Urinary bladder (tissue), 4 donors: ENCODE data around the gene NSL1. TPM values are rescaled to one million over a fixed set of nuclear protein-coding genes. Genes with fewer than 3 reads are reported as not detected.

Source experiments
- DNase-seq: peaks from one replicate; pipeline ENCODE4 v3.0.0-alpha.2; 2015; ENCODE audit errors: extremely low spot score
- H3K27ac ChIP-seq: one replicate; pipeline ENCODE4 v1.5.1; 2013; ENCODE audit warnings: low read depth, mild to moderate bottlenecking, moderate library complexity
- H3K36me3 ChIP-seq: one replicate; pipeline ENCODE4 v1.6.1; 2013; ENCODE audit warnings: mild to moderate bottlenecking, moderate library complexity; ENCODE audit not compliant: insufficient read depth
- H3K4me1 ChIP-seq: one replicate; pipeline ENCODE4 v1.6.1; 2013; ENCODE audit warnings: mild to moderate bottlenecking, moderate library complexity; ENCODE audit not compliant: insufficient read depth
- H3K4me3 ChIP-seq: one replicate; pipeline ENCODE4 v1.5.1; 2013; ENCODE audit warnings: low read depth, low read length
- WGBS: extraction: QIAGEN DNeasy Blood & Tissue Kit; methylation state at CpG from one replicate; pipeline ENCODE4 v1.1.7; 2013; 5-methylcytosine and 5-hydroxymethylcytosine counted together
- polyA plus RNA-seq: library from polyadenylated mRNA; stranded (reverse); fragments of 200-250 nt; gene quantifications from one replicate; pipeline ENCODE4 v1.2.3, GENCODE V29; 2013
- total RNA-seq: library from RNA; depleted of rRNA; stranded (reverse); fragments of >200 nt; gene quantifications from one replicate; pipeline ENCODE4 v1.2.3, GENCODE V29; 2014
- donor health status: healthy with polysubstance abuse.
- donor health status: healthy.

NSL1 gene
- total and polyA plus RNA-seq, 2 donors, result 30.8 to 69.2 TPM

DNA sequence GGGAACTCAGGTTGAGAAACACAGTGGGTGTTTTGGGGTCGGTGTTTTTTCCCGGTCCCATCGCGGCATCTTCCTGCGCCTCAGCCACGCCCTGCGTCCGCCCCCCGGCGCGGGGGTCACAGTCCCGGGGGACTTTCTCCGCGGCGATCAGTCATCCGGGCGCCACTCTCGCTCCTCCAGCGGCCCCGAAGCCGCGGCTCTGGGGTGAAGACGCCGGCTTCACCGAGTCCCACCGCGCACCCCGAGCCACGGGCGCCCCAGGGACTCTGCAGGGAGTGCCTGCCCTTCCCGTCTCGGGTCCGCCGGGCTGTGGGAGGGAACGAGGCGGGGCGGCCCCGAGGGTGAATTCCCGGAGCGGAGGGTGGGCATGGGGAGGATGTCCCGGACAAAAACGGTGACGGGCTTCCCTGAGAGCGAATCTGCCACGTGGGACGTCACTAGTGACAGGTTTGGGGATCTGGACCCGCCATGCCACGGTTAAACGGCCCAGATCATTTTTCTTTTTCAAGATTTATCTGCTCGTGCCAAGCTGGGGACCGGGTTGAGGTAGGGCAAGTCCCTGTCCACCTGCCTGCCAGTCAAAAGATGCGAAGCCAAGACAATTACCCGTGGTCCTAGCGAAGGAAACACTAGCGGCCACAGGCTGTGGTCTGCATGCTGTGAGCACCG, 91.2 kb downstream of the NSL1 start:
- Histone ChIP-seq H3K27ac (no peak overlapping the region), H3K36me3 (no peaks in the 10 kb centered on the region), H3K4me1 (no peaks in the 10 kb centered on the region), H3K4me3 (peak overlapping the region; percentile 51)
- no peak for DNase-seq
- under 1% methylated on average over 56 of the region's 56 CpGs for WGBS

DNA sequence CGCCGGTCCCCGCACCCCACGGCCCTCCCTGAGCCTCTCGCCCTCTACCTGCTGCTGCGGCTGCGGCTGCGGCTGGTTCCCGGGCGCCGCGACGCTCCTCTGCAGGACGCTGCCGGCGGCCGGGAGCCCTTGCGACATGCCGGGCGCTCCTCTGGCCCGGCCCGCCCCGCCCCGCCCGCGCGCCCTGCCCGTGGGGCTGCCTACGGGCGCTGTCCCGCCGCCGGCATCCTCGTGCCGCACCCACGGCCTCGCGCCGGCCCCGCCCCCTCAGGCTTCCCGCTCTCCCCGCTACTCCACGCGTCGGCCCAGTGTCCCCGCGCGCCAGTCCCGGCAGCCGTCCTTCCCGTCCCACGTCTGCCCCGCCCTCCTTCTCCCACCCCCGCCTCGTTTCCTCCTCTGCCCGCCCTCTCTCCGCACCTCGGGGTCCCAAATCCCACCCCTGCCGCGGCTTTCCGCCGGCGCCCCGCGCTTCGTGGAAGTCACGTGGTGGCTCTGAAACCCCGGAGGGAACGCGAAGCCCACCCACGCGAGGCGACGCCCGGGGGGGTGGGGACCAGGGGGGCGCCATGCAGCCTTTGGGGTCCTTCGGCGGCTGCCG, 91.9 kb downstream of the NSL1 start, which contains the start of gene BATF3:
BATF3 (minus strand) TSS at position 216 of the 598 bp plus-strand sequence; CDS start at position 138, 78 bp downstream.
- Histone ChIP-seq H3K4me1 (no peaks in the 10 kb centered on the region), H3K4me3 (peak within 1 kb of the TSS; percentile 51), H3K36me3 (no peaks in the 10 kb centered on the region), H3K27ac (no peak within 1 kb of the TSS)
- WGBS, result under 1% methylated on average over 79 of the region's 79 CpGs
- no peak for DNase-seq

- peak overlapping the region; percentile 51 for H3K4me3 ChIP-seq
- no peak overlapping the region for H3K27ac ChIP-seq
- H3K36me3 ChIP-seq, result no peaks in the 10 kb centered on the region
- DNase-seq, result no peak
- 2% methylated on average over 42 of the region's 42 CpGs for WGBS
- no peaks in the 10 kb centered on the region for H3K4me1 ChIP-seq
These were observed 92.4 kb downstream of the NSL1 start for GRCh38 chr1:212699104-212699624.

GRCh38 chr1:212698467-212699103, 93.0 kb downstream of the NSL1 start:
- Histone ChIP-seq H3K36me3 (no peaks in the 10 kb centered on the region), H3K4me3 (peak overlapping the region; percentile 51)
- WGBS, result 33% methylated on average over 12 of the region's 12 CpGs

DNA sequence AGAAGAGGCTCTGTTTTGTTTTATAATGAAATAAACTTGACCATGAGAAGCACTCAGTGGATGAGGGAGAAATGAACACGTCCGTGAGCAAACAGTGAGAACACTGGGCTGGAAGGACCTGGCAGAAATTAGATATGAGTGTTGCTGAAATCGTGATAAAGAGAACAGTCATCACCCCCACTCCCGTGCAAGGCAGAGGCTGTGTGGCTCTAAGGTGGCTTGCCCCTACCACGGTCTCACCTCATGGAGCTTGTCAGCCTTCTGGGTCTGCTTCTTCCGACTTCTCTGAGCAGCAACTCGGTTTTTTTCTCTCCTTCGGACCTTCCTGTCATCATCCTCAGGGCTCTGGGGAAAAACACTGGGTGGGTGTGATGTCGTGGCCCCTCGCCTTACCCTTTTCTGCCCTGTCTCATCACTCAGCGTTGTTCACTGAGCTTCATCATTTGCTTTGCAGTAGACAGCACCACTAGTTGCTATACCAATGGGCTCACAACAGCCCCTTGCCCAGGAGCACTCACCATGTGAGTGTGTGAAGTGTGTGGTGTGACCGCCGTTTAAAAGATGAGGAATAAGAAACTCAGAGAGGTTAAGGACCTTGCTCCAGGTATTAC, 94.8 kb downstream of the NSL1 start:
- Histone ChIP-seq H3K4me3 (no peak overlapping the region), H3K4me1 (no peaks in the 10 kb centered on the region), H3K36me3 (no peaks in the 10 kb centered on the region), H3K27ac (no peak overlapping the region)
- 79% methylated on average over 13 of the region's 13 CpGs for WGBS
- no peak for DNase-seq

More at GRCh38 chr1:212698467-212699103, 93.0 kb downstream of the NSL1 start:
- no peaks in the 10 kb centered on the region for H3K4me1 ChIP-seq
- no peak overlapping the region for H3K27ac ChIP-seq
- no peak for DNase-seq

DNA sequence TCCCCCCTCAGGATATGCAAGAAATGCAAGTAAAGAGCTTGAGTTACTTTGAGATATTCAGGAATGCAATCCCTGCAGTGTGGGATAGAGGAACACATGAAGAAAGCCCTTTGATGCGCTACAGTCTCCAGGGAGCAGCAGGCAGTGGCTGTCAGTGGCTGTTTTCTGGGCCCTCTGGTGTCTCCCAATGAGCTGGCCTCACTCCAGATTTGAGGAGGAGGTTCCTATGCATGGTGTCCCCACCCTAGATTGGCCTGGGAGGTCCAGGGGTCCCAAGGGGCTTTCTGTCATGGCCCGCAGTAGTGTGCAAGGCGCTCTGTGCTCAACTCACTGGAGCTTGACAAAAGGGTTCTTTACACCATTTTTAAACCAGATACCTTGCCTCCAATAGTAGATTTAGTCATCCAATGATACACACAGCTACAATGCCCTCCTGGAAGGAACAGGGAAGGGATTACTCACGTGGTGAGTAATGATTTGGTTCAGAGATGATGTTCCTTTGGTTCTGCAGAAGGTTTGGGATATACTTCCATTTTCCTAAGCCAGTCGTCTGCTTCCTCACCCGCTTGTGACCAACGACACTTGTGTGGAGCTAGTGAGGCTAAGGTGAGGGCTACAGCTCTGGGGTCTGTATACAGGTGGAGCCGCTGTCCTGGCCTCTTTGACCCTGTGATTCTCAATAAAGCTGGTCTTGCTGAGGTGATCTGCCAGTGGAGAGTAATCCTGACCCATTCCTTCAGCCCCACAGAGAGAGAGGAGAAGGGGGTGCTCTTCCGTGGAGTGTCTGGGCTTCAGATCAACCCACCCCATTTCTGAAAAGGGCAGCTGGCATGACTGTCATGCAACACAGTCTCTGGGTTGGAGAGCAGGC, 98.6 kb downstream of the NSL1 start:
- no peak for DNase-seq
- Histone ChIP-seq H3K27ac (no peak overlapping the region), H3K4me1 (no peaks in the 10 kb centered on the region), H3K36me3 (no peaks in the 10 kb centered on the region), H3K4me3 (no peak overlapping the region)
- WGBS, result 93% methylated on average over 9 of the region's 9 CpGs

DNA sequence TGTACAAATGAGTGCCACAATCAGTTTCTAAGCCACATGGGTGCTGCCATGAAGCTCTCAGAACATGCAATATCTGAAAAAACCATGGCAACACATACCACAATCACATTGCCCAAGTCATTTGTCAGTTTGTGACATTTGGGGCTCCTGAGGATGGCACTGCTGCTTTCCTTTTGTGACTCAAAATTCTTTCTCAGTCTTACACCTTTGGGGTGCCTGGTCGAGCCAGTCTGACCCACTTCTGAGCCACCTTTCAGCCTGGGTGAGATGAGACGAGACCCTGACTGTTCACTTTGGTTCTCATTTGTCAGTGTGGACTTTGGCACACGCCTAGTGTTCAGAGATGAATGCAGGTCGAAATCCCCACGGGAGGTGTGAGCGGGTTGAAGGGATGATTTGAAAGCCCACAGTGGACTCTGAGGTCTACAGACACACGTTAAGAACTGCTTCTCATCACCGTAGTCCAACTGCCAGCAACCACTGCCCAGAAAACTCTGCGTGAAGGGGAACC, 100.0 kb downstream of the NSL1 start:
- Histone ChIP-seq H3K4me1 (no peaks in the 10 kb centered on the region), H3K27ac (no peak overlapping the region), H3K36me3 (no peaks in the 10 kb centered on the region), H3K4me3 (no peak overlapping the region)
- WGBS, result 85% methylated on average over 9 of the region's 9 CpGs
- no peak for DNase-seq

DNA sequence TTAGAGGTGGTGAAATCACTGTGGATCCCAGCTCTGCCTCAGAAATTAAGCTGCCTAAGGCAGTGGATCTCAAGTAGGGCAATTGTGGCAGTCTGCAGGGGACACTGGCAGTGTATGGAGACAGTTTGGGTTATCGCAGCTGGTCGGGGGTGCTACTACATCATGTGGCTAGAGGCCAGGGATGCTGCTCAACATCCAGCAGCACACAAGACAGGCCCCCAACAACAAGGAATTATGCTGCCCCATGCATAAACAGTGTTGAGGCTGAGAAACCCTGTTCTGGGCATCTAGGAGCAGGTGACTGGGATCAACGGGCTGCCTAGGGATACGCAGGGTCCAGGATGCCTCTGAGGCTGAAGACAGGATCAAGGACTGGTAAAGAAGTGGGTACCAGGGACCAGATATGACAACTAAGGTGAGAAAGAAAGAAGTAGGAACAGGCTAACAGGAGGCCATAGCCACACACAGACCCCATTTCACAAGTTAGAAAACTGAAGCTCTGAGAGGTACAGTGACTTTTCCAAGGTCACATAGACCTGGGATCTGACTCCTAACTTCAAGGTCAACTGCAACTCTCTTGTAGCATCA, 100.7 kb downstream of the NSL1 start:
- H3K36me3 ChIP-seq, result no peaks in the 10 kb centered on the region
- 77% methylated on average over 4 of the region's 4 CpGs for WGBS
- no peaks in the 10 kb centered on the region for H3K4me1 ChIP-seq
- DNase-seq, result no peak
- no peak overlapping the region for H3K4me3 ChIP-seq
- no peak overlapping the region for H3K27ac ChIP-seq

GRCh38 chr1:212689758-212690529, 101.6 kb downstream of the NSL1 start:
- H3K36me3 ChIP-seq, result no peaks in the 10 kb centered on the region
- no peak overlapping the region for H3K27ac ChIP-seq
- no peak overlapping the region for H3K4me3 ChIP-seq
- no peak for DNase-seq
- 63% methylated on average over 12 of the region's 12 CpGs for WGBS
- H3K4me1 ChIP-seq, result no peaks in the 10 kb centered on the region

DNA sequence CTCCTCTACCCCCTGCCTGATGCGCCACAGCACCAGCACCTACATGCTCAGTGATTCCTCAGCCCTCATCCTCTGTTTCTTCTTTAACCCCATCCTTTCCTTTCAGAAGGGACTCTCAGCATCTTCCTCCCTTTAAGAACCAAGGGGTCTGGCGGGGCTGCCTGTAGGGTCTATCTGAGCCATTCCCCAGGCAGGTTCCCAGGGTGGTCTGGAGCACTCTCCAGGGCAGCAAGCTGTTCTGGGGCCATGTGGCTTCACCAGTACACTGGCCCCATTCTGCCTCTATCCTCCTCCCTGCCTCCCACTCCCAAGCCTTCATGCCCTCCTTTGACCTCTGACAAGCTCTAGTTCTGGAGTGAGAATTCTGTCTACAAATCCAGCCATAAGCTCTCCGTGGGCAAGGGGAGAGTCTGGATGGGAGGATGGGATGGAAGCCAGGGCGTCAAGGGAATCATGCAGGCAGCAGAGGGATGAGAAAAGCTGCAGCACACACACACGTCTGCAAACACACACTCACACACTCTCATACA, 102.3 kb downstream of the NSL1 start:
- Histone ChIP-seq H3K36me3 (no peaks in the 10 kb centered on the region), H3K27ac (no peak overlapping the region), H3K4me1 (no peaks in the 10 kb centered on the region), H3K4me3 (no peak overlapping the region)
- 75% methylated on average over 5 of the region's 5 CpGs for WGBS
- no peak for DNase-seq

DNA sequence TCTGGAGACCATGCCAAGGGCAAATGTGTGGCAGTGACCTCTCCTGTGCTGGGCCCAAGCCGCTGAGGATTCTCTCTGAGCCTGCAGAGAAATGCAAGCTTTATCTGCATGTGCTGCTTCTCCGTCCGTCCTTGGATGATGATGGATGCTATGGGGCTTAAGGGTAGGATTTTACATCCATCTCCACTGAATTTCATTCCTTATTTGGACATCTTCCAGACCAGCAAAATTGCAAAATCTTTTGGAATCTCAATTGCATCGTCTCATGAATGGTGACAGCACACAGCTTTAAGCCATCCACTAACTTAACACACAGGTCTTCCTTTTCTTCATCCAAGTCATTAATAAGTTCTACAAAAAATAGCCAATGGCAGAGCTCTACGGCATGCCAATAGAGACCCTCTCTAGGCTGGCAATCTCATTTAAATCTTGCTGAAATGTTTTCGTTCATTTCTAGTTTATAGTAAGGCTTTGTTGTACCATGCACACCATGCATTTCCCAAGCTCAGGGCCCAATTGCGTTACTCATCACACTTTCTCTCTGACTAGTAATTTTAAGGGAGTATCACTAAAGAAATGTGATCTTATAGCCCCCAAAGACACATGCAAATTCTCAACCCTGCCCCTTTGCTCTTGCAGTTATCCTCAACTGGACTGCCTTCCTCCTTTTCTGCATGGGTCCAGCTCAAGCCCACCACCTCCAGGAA, 103.1 kb downstream of the NSL1 start:
- Histone ChIP-seq H3K4me3 (no peak overlapping the region), H3K27ac (no peak overlapping the region), H3K4me1 (no peaks in the 10 kb centered on the region), H3K36me3 (no peaks in the 10 kb centered on the region)
- no peak for DNase-seq
- WGBS, result 61% methylated on average over 7 of the region's 7 CpGs
